Adipose tissue (tissue), 3 donors: ENCODE data around the gene PDAP1. TPM values are rescaled to one million over a fixed set of nuclear protein-coding genes. Genes with fewer than 3 reads are reported as not detected.
A peak's percentile ranks its signal among the peaks of the same experiment; 100 is the strongest.

Source experiments
- H3K27ac ChIP-seq: one replicate; pipeline ENCODE4 v1.5.1; 2013; ENCODE audit warnings: low read depth, low read length
- WGBS, 3 donors: extraction: QIAGEN DNeasy Blood & Tissue Kit; methylation state at CpG; one replicate each; pipeline ENCODE4 v1.1.7; 2013; 5-methylcytosine and 5-hydroxymethylcytosine counted together
- polyA plus RNA-seq, 3 donors: library from polyadenylated mRNA; stranded (reverse); fragments of 200-250 nt; gene quantifications; one replicate each; pipeline ENCODE4 v1.2.3, GENCODE V29; 2013
- donor health status: healthy with polysubstance abuse.
- donor health status: Bipolar disorder and iron deficiency.
- donor health status: healthy.

PDAP1 gene
- 100 to 1,000 TPM in 2 of 3 donors, 10 to 100 TPM in 1; 89.4 to 169 (median 152) TPM for polyA plus RNA-seq

- WGBS, 3 donors, result 0 to 1% (median 0%) methylated on average over 70 to 72 of the region's 72 CpGs
- peak within 1 kb of the TSS; percentile 97 for H3K27ac ChIP-seq
These were observed at the start of gene PDAP1, which contains the start of gene BUD31 for GRCh38 chr7:99408379-99409191. Gene PDAP1, minus strand, starts transcription at chr7:99408597. Its CDS starts 49 bp downstream, at chr7:99408548. Gene BUD31, plus strand, starts transcription at chr7:99408969. Its CDS starts 2,124 bp downstream, at chr7:99411093.

- H3K27ac ChIP-seq, result no peak overlapping the region
- WGBS, 3 donors, result 80 to 84% (median 80%) methylated on average over 26 of the region's 26 CpGs
These were observed 49.5 kb upstream of the PDAP1 start for GRCh38 chr7:99457650-99458493.

- WGBS, 3 donors, result 86 to 89% (median 86%) methylated on average over 6 of the region's 6 CpGs
- H3K27ac ChIP-seq, result no peak overlapping the region
These were observed 48.8 kb upstream of the PDAP1 start for GRCh38 chr7:99457050-99457649.

GRCh38 chr7:99456288-99456687, 47.9 kb upstream of the PDAP1 start:
- 57 to 67% (median 63%) methylated on average over 13 of the region's 13 CpGs for WGBS, 3 donors
- no peak overlapping the region for H3K27ac ChIP-seq

GRCh38 chr7:99455874-99456273, 47.5 kb upstream of the PDAP1 start:
- H3K27ac ChIP-seq, result no peak overlapping the region
- WGBS, 3 donors, result 79 to 84% (median 80%) methylated on average over 9 of the region's 9 CpGs

GRCh38 chr7:99453105-99453504, 44.7 kb upstream of the PDAP1 start:
- 76 to 90% (median 89%) methylated on average over 11 of the region's 11 CpGs for WGBS, 3 donors
- H3K27ac ChIP-seq, result no peak overlapping the region

- WGBS, 3 donors, result 77 to 89% (median 88%) methylated on average over 13 of the region's 13 CpGs
- no peak overlapping the region for H3K27ac ChIP-seq
These were observed 44.1 kb upstream of the PDAP1 start for GRCh38 chr7:99452541-99452940.

GRCh38 chr7:99451936-99452335, 43.5 kb upstream of the PDAP1 start:
- WGBS, 3 donors, result 84 to 87% (median 86%) methylated on average over 8 of the region's 8 CpGs
- H3K27ac ChIP-seq, result no peak overlapping the region

- H3K27ac ChIP-seq, result no peak overlapping the region
- WGBS, 3 donors, result 90 to 97% (median 94%) methylated on average over 5 of the region's 5 CpGs
These were observed 40.9 kb upstream of the PDAP1 start for GRCh38 chr7:99449326-99449725.

GRCh38 chr7:99448855-99449254, 40.5 kb upstream of the PDAP1 start:
- 89 to 92% (median 91%) methylated on average over 10 of the region's 10 CpGs for WGBS, 3 donors
- H3K27ac ChIP-seq, result no peak overlapping the region

GRCh38 chr7:99447943-99448342, 39.5 kb upstream of the PDAP1 start:
- no peak overlapping the region for H3K27ac ChIP-seq
- 79 to 91% (median 88%) methylated on average over 10 of the region's 10 CpGs for WGBS, 3 donors

- WGBS, 3 donors, result 86 to 92% (median 90%) methylated on average over 4 of the region's 4 CpGs
- no peak overlapping the region for H3K27ac ChIP-seq
These were observed 37.7 kb upstream of the PDAP1 start for GRCh38 chr7:99446096-99446495.

GRCh38 chr7:99440195-99440594, 31.8 kb upstream of the PDAP1 start:
- WGBS, 3 donors, result 67 to 83% (median 76%) methylated on average over 9 of the region's 9 CpGs

GRCh38 chr7:99438573-99439480, 30.4 kb upstream of the PDAP1 start, which contains the start of the genes CPSF4 and PTCD1:
Gene CPSF4, plus strand, starts transcription at chr7:99438943. Its CDS starts 140 bp downstream, at chr7:99439083.
Gene PTCD1, minus strand, starts transcription at chr7:99438798. Its CDS starts 3,556 bp downstream, at chr7:99435242.
- peak within 1 kb of the TSS; percentile 84 for H3K27ac ChIP-seq
- WGBS, 3 donors, result 0% methylated on average over 65 to 89 of the region's 89 CpGs

More at GRCh38 chr7:99440195-99440594, 31.8 kb upstream of the PDAP1 start:
- no peak overlapping the region for H3K27ac ChIP-seq

- 14 to 21% (median 15%) methylated on average over 20 of the region's 20 CpGs for WGBS, 3 donors
These were observed 29.7 kb upstream of the PDAP1 start for GRCh38 chr7:99437946-99438572.

GRCh38 chr7:99433158-99433557, 24.8 kb upstream of the PDAP1 start:
- 93 to 95% (median 94%) methylated on average over 9 of the region's 9 CpGs for WGBS, 3 donors
- H3K27ac ChIP-seq, result no peak overlapping the region

More at GRCh38 chr7:99437946-99438572, 29.7 kb upstream of the PDAP1 start:
- peak overlapping the region; percentile 84 for H3K27ac ChIP-seq
